Endothelial cell (in vitro differentiated cells): ENCODE measurements around the gene SMPD2. TPM values are rescaled to one million over a fixed set of nuclear protein-coding genes. Genes with fewer than 3 reads are reported as not detected.
"Not testable (repeated sequence)": the region's sequence is repeated elsewhere in the genome, so short reads cannot be mapped to it uniquely, and the experiment has no call there.

Experiments used
- DNase-seq: peaks from one replicate; pipeline ENCODE4 v3.0.0; 2021; ENCODE audit warnings: low spot score
- H3K27ac Mint-ChIP-seq: one replicate; pipeline ENCODE4 v1.8.0; 2021; ENCODE audit warnings: mixed read lengths, inconsistent platforms; ENCODE audit not compliant: unreplicated experiment
- H3K27me3 Mint-ChIP-seq: one replicate; pipeline ENCODE4 v1.8.0; 2021; ENCODE audit warnings: mild to moderate bottlenecking, moderate library complexity, mixed read lengths, inconsistent platforms; ENCODE audit not compliant: unreplicated experiment
- H3K36me3 Mint-ChIP-seq: one replicate; pipeline ENCODE4 v1.8.0; 2021; ENCODE audit warnings: mild to moderate bottlenecking, low read depth, mixed read lengths, inconsistent platforms; ENCODE audit not compliant: unreplicated experiment
- H3K4me1 Mint-ChIP-seq: one replicate; pipeline ENCODE4 v1.8.0; 2021; ENCODE audit warnings: mild to moderate bottlenecking, mixed read lengths, inconsistent platforms; ENCODE audit not compliant: unreplicated experiment
- H3K4me3 Mint-ChIP-seq: one replicate; pipeline ENCODE4 v1.8.0; 2021; ENCODE audit warnings: mild to moderate bottlenecking, mixed read lengths, inconsistent platforms; ENCODE audit not compliant: unreplicated experiment
- H3K9me3 Mint-ChIP-seq: one replicate; pipeline ENCODE4 v1.8.0; 2021; ENCODE audit warnings: mixed read lengths, inconsistent platforms; ENCODE audit not compliant: unreplicated experiment
- total RNA-seq: library from RNA; stranded (reverse); fragmentation: NEBNext Ultra II Directional; extraction: Animal tissue kit (Norgen Biotek cat#: 25700); gene quantifications from one replicate; pipeline ENCODE4 v1.2.1, GENCODE V29; 2021; ENCODE audit not compliant: unreplicated experiment
- TF ChIP-seq, protein P1 (sequence below): fragments of 200-600 bp; sonication (generic); IDR thresholded peaks from one replicate; pipeline ENCODE4 v1.5.0; 2021; ENCODE audit warnings: antibody characterized with exemption; ENCODE audit not compliant: unreplicated experiment

The SMPD2 gene
- total RNA-seq, 1 donor from 2014 or later, result 8.8 TPM

DNA sequence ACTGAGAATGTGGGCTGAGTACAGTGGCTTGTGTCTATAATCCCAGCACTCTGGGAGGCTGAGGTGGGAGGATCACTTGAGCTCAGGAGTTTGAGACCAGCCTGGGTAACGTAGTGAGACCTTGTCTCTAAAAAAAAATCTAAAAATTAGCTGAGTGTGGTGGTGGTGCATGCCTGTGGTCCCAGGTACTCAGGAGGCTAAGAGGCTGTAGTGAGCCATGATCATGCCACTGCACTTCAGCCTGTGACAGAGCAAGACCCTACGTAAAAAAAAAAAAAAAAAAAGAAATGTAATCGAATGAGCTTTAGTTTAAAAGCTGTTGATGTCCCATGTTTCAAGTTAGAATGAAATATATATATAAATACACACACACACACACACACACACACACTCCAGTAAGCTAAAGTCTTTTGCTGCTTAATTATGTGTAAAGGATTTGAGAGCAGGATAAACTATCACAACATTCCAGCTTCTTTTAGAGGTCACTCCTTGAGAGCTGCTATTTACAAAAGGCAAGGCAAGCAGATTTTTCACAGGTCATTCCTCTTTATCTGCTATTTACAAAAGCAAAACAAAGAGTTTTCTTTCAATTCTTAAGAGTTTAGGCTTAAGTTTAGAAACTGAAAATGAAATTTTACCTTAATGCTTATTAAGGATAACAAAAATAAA, 19.8 kb downstream of the SMPD2 start:
- H3K4me1 Mint-ChIP-seq, result peaks cover under 1% of the 10 kb centered on the region
- no peak overlapping the region for H3K27ac Mint-ChIP-seq
- H3K4me3 Mint-ChIP-seq, result no peak overlapping the region
- TF ChIP-seq, protein P1, sequence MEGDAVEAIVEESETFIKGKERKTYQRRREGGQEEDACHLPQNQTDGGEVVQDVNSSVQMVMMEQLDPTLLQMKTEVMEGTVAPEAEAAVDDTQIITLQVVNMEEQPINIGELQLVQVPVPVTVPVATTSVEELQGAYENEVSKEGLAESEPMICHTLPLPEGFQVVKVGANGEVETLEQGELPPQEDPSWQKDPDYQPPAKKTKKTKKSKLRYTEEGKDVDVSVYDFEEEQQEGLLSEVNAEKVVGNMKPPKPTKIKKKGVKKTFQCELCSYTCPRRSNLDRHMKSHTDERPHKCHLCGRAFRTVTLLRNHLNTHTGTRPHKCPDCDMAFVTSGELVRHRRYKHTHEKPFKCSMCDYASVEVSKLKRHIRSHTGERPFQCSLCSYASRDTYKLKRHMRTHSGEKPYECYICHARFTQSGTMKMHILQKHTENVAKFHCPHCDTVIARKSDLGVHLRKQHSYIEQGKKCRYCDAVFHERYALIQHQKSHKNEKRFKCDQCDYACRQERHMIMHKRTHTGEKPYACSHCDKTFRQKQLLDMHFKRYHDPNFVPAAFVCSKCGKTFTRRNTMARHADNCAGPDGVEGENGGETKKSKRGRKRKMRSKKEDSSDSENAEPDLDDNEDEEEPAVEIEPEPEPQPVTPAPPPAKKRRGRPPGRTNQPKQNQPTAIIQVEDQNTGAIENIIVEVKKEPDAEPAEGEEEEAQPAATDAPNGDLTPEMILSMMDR, result no peak
- no peak for DNase-seq
- H3K9me3 Mint-ChIP-seq, result no peaks in the 10 kb centered on the region
- no peaks in the 10 kb centered on the region for H3K36me3 Mint-ChIP-seq
- peaks cover 6% of the 10 kb centered on the region for H3K27me3 Mint-ChIP-seq

DNA sequence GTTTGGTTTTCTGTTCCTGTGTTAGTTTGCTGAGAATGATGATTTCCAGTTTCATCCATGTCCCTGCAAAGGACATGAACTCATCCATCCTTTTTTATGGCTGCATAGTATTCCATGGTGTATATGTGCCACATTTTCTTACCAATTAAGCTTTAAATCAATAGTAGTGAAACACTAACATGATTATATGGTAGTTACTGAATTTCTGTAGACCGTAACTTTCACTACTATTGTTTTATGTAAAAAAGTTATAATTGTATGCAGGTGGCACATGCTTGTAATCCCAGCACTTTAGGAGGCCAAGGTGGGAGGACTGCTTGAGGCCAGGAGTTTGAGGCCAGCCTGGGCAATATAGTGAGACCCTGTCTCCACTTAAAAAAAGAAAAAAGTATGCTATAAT, 20.7 kb downstream of the SMPD2 start:
- H3K4me1 Mint-ChIP-seq, H3K27ac Mint-ChIP-seq, H3K9me3 Mint-ChIP-seq, DNase-seq, H3K36me3 Mint-ChIP-seq, H3K27me3 Mint-ChIP-seq, H3K4me3 Mint-ChIP-seq: not testable (repeated sequence)

DNA sequence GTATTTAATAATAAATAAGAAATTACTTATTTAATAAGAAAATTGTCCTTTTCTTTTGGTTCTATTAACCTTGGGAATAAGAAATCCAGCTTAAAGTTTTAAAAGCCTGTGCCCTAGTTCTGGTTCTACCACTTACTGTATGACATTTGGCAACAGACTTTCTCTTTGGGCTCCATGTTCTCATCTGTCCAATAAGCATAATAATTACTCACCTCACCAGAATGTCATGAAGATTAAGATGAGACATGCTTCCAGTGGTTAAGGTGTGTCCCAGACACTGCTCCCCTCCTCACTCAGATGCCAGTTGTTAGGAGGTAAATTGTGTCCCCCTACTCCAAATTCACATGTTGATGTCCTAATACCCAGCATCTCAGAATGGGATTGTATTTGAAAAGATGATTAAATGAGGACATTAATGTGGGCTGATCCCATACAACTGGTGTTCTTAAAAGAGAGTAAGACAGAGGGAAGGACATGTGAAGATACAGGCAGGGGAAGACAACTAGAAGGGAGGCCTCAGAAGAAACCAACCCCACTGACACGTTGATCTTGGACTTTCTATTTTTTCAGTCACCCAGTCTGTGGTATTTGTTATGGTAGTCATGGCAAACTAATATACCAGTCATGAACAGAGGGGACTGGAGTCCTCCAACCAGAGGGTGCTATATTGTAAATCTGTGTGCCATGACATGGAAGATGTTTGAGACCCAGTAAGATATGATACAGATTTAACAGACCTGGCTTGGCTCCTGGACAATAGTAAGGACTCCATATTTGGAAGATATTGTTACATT, 21.4 kb downstream of the SMPD2 start:
- H3K36me3 Mint-ChIP-seq, result no peaks in the 10 kb centered on the region
- no peaks in the 10 kb centered on the region for H3K4me1 Mint-ChIP-seq
- H3K27ac Mint-ChIP-seq, result no peak overlapping the region
- H3K9me3 Mint-ChIP-seq, result no peaks in the 10 kb centered on the region
- no peak for DNase-seq
- no peak overlapping the region for H3K4me3 Mint-ChIP-seq
- TF ChIP-seq, protein P1, result no peak
- H3K27me3 Mint-ChIP-seq, result no peaks in the 10 kb centered on the region

DNA sequence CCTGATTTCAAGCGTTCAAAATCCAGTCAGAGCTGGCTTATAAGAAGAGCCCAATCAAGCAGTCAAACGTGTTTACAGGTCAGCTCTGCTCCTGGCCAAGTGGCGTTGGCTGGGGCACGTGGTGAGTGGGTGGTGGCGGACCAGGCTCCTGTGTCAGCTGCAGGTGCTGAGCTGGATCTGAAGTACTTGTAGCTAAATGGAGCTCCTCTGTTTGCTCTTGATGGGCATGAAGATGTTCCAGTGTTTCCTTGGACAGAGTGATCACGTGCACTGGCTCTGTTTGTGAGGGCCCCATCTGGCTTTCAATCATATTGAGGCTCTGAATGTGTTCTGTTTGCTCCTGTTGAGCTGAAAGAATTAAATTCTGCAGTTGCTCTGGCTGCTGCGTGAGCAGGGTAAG, 25.2 kb downstream of the SMPD2 start:
- Mint-ChIP-seq H3K4me3 (no peak overlapping the region), H3K9me3 (no peaks in the 10 kb centered on the region), H3K27me3 (no peaks in the 10 kb centered on the region), H3K4me1 (no peaks in the 10 kb centered on the region), H3K27ac (no peak overlapping the region), H3K36me3 (peaks cover 15% of the 10 kb centered on the region)
- DNase-seq, result no peak
- TF ChIP-seq, protein P1, result no peak

DNA sequence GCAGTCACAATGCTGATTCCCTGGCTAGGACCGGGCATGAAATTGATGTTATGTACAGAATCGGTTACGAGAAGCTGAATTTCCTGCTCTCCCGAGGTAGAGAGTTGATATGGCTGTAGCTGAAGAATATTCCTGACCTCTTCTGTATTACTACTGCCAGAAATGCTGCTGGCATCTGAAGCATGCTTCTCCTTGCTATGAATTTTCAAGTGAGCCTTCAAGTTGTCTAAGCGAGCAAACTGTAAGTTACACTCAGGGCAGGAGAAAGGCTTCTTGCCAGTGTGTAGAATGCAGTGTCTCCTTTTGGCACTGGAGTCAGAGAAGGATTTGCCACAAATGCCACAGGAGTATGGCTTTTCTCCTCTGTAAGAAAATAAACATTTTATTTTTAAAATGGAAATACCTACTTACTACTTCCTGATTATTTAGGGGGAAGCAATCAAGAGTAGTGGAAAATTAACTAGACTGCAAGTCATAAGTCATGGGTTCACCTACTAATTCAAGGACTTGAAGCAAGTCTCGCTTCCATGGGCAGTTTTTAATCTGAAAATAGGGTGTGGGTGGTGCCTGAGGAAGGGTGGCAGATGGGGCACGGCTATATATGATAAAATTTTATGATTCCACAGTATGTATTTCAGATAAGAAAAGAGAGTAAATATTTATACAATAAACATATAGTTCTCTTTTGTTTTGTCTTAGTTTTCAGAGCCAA, 25.8 kb downstream of the SMPD2 start:
- DNase-seq, result no peak
- Mint-ChIP-seq H3K27me3 (no peaks in the 10 kb centered on the region), H3K4me1 (no peaks in the 10 kb centered on the region), H3K36me3 (peaks cover 19% of the 10 kb centered on the region), H3K4me3 (no peak overlapping the region), H3K27ac (no peak overlapping the region), H3K9me3 (no peaks in the 10 kb centered on the region)
- TF ChIP-seq, protein P1, result no peak
